HAP-1 (cell line): ENCODE measurements around the gene TUBA1B.

Experiments
- DNase-seq, 2 experiments: peaks; one replicate each; pipeline ENCODE4 v3.0.0-alpha.2; 2016 to 2020; ENCODE audit warnings: low spot score in 2 of 2
- H3K27me3 ChIP-seq: fragments of 250-450 bp; sonication (Bioruptor Pico); 2 replicates; pipeline ENCODE4 v1.5.1; 2020; ENCODE audit warnings: low read depth, mild to moderate bottlenecking, moderate library complexity
- H3K36me3 ChIP-seq: fragments of 250-450 bp; sonication (Bioruptor Pico); replicated peaks from 2 replicates; pipeline ENCODE4 v1.5.1; 2020; ENCODE audit warnings: mild to moderate bottlenecking
- H3K4me1 ChIP-seq: fragments of 250-450 bp; sonication (Bioruptor Pico); 2 replicates; pipeline ENCODE4 v1.5.1; 2020; ENCODE audit warnings: mild to moderate bottlenecking
- H3K4me3 ChIP-seq: fragments of 250-450 bp; sonication (Bioruptor Pico); 2 replicates; pipeline ENCODE4 v1.5.1; 2020; ENCODE audit warnings: mild to moderate bottlenecking, moderate library complexity
- H3K9me3 ChIP-seq: fragments of 250-450 bp; sonication (Bioruptor Pico); 2 replicates; pipeline ENCODE4 v1.5.1; 2020; ENCODE audit warnings: mild to moderate bottlenecking, moderate library complexity
- in situ Hi-C: fragments of 300-500 bp; cut with MboI; formaldehyde crosslinking; loops from 3 replicates; pipeline ENCODE4 v1.14.3; 2020; ENCODE audit warnings: low sequenced_read_pairs, inconsistent platforms, mixed read lengths

Gene TUBA1B

DNA sequence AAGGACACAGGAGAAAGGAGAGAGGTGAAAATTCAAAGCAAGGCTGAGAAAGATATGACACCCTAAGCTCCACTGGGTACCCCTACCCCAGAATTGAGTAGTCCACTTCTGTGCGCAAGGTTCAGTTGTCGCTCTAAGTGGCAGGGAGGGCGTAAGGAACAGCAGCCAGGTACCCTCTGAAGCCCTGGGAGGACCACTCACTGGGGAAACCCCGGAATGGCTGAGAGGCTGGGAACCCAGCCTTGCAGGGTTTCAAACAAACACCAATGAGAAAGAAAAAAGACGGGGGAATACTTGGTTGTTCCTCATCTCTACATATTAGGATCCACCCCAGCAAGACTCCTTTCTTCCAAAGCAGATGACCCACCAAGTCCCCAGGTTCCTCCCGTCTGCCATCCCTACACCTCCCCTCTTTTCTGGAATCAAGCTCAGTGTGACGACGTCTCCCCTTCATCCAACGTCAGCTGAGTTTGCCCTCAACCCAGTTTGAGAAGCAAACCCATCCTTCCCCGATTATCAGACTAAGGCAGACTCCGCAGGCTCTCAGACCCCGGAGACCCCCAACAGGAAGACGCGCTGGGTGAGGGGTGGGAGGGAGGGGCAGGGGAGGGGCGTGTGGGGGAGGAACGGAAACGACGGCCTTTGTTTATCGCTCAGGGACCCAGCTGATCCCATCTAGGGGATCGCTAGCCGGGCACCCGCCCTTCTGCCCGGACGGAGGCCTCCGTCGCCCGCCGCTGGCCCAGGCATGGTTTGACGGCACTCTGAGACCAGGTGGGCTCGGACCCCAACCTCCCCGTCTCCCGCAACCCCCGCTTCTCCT is 21.3 kb downstream of the TUBA1B start:
- Histone ChIP-seq H3K4me3 (peak overlapping the region; percentile 78), H3K4me1 (peaks cover 4% of the 10 kb centered on the region), H3K9me3 (no peaks in the 10 kb centered on the region), H3K27me3 (no peaks in the 10 kb centered on the region), H3K36me3 (no peaks in the 10 kb centered on the region)
- in situ Hi-C loops = no loop called here
- DNase-seq = peak in 1 of 2 experiments; percentile 36

DNA sequence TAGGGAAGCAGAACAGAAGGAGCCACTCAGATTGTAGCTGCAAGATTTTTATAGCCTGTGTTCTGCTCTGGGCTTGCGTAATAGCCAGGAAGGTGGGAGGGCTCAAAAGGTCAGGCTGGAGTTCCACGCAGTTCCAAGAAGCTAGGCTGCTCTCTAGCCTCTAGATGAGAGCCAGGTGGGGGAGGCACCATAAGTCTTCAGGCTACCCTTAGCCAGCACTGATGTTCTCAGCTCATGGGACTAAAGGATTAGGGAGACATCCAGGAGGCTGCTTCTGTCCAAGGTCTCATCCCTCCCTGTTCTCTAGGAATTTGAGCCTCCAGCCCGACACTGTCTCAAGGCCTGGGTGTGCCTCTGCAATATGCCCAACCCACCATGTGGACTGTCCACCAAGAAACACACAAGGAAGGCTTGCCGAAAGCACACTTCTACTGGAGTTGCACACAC is 22.2 kb downstream of the TUBA1B start:
- Histone ChIP-seq H3K27me3 (no peaks in the 10 kb centered on the region), H3K4me3 (peak overlapping the region; percentile 78; the same call in 1 of the 2 replicates), H3K9me3 (no peaks in the 10 kb centered on the region), H3K36me3 (no peaks in the 10 kb centered on the region; the same call in 1 of the 2 replicates), H3K4me1 (peaks cover 4% of the 10 kb centered on the region)
- in situ Hi-C loops = no loop called here
- DNase-seq = no peak

DNA sequence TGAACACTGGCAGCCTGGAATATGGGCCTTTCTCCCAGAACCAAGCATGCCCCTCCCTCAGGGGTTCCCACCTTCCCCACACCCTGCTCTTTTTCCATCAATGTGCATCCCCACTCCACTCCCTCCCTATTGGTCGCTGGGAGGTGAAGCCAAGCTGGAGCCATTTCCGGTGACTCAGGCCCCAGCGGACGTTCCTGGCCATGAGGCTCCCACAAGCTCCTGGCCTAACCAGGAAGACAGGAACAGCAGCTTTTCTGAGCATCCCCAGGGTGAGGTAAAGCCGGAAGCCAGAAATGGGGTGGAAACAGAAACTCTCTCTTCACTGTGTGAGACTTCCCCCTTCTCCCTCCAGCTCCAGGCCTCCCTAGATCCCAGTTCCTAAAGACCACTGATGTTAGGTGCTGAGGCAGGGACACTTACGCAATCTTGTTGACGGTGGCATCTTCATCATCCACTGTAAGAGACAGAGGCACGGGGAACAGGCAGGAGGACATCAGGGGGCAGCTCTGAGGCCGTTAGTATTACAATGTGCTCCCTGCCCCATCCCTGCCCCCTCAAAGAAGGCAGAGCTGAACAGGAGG is 25.6 kb downstream of the TUBA1B start:
- in situ Hi-C loops = no loop called here
- no peak for DNase-seq
- no peaks in the 10 kb centered on the region for H3K9me3 ChIP-seq
- peaks cover 10% of the 10 kb centered on the region for H3K36me3 ChIP-seq
- H3K27me3 ChIP-seq = no peaks in the 10 kb centered on the region
- H3K4me3 ChIP-seq = no peak overlapping the region
- no peaks in the 10 kb centered on the region; the same call in 1 of the 2 replicates for H3K4me1 ChIP-seq

DNA sequence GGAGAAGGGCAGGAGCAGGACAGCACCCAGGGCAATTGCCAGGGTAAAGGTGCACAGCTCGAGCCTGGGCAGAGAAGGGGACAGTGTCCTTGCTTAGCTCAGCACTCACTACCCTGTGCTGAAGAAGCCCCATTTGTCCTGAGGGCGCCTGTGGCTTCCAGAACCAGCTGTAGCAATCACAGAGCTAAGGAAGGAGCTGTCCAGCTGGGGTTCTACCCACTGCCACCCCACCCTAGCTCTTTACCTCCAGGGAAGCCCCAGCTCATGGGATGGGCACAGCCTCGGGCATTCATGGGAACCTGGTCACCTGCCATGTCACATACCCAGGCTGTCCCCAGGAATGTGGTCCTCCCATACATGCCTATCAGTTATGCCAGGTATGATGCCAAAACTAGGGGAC is 26.4 kb downstream of the TUBA1B start:
- DNase-seq = no peak
- H3K36me3 ChIP-seq = peaks cover 15% of the 10 kb centered on the region
- no peaks in the 10 kb centered on the region for H3K27me3 ChIP-seq
- H3K4me1 ChIP-seq = no peaks in the 10 kb centered on the region; the same call in 1 of the 2 replicates
- no peaks in the 10 kb centered on the region for H3K9me3 ChIP-seq
- no peak overlapping the region for H3K4me3 ChIP-seq
- in situ Hi-C loops = no loop called here

DNA sequence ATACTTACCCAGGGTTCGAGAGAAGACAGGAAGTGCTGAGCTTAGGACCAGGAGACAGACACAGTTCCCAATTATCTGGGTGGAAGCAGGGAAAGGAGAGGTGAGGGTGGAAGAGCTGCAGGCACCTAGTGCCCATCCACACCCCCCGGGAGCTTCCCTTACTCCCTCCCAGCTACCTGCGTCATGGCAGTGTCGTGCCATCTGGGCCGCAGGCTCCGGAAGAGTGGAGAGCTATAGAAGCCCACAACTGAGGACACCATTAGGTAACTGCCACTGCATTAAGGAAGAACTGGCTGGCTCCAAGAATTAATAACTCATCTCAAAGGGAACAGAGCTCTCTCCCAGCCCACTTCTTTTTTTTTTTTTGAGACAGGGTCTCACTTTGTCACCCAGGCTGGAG is 30.8 kb downstream of the TUBA1B start:
- in situ Hi-C loops = no loop called here
- no peaks in the 10 kb centered on the region for H3K4me1 ChIP-seq
- H3K27me3 ChIP-seq = no peaks in the 10 kb centered on the region
- H3K4me3 ChIP-seq = no peak overlapping the region
- peaks cover 29% of the 10 kb centered on the region for H3K36me3 ChIP-seq
- no peaks in the 10 kb centered on the region for H3K9me3 ChIP-seq
- DNase-seq = no peak

DNA sequence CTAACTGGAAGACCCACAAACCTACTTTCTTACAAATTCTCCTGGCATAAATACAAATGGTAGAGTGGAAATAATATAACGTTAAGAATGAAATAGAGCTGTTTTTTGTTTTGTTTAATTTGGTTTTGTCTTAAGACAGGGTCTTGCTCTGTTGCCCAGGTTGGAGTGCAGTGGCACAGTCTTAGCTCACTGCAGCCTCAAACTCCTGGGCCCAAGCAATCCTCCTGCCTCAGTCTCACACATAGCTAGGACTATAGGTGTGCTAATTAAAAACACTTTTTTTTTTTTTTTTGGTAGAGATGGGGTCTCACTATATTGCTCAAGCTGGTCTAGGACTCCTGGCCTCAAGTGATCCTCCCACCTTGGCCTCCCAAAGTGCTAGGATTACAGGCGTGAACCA is 32.5 kb downstream of the TUBA1B start:
- peaks cover 29% of the 10 kb centered on the region for H3K36me3 ChIP-seq
- in situ Hi-C loops = no loop called here

DNA sequence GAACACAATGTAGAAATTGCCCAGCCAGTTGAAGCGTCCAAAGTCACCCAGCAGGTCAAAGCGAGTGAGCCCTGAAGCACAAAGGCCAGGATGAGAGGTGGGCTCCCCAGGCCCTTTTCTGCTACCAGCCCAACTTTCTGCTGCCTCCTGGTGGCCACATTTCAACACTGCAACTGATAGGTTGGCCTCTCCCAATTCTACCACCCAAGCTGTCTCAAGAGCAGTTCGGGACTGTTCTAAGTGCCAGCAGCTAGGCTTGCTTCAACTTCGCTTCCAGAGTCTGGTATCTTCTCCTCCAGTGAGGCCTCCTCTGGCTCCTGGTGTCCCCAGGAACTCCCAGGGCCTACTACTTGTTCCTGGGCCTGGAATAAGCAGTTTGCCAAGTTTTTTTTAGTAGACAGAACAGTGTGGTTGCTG is 33.2 kb downstream of the TUBA1B start:
- Histone ChIP-seq H3K27me3 (no peaks in the 10 kb centered on the region), H3K4me1 (no peaks in the 10 kb centered on the region), H3K9me3 (no peaks in the 10 kb centered on the region), H3K4me3 (no peak overlapping the region), H3K36me3 (peaks cover 29% of the 10 kb centered on the region)
- in situ Hi-C loops = no loop called here
- DNase-seq = peak; percentile 29 to 74

More for the DNA sequence above, 32.5 kb downstream of the TUBA1B start:
- no peaks in the 10 kb centered on the region for H3K4me1 ChIP-seq
- no peak overlapping the region for H3K4me3 ChIP-seq
- H3K9me3 ChIP-seq = no peaks in the 10 kb centered on the region
- no peak for DNase-seq
- H3K27me3 ChIP-seq = no peaks in the 10 kb centered on the region

DNA sequence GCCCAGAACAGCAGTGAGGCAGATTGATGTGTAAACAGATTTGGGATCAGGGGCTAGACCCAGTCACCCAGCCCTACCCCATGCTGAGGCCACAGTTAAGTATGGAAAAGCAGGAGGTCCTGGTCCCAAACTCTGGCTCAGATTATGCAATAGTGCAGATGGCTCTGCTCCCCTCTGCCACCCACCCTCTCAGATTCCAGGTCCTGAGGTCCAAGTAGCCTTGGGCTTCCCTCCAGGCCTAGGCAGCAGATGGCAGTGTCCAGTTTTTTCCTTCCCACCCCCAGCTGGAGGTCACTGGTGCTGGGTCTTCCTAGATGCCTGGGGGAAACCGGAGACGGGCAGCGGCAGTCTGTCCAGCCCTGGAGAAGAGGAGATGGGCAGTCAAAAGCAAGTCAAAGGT is 33.8 kb downstream of the TUBA1B start:
- Histone ChIP-seq H3K27me3 (no peaks in the 10 kb centered on the region), H3K4me1 (peaks cover 3% of the 10 kb centered on the region), H3K4me3 (no peak overlapping the region), H3K9me3 (no peaks in the 10 kb centered on the region), H3K36me3 (peaks cover 27% of the 10 kb centered on the region)
- DNase-seq = no peak
- in situ Hi-C loops = no loop called here

DNA sequence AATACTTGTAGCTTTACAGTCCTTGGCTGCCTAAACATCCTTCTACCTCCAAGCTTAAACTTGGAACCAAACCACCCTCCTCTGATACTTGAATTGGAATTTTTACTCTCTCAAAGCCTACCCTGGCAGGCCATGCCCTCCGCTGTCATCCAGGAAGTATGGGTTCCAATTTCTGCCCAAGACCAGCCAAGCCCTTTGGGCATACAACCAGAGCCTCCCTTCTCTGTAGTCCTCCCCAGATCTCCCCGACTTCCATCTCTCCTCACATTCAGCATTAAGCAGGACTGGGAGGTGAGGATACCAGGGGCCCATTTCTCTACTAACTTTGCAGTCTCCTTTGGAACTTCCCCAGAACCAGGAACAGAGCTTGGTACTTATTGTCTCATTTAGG is 36.2 kb downstream of the TUBA1B start:
- DNase-seq = no peak
- Histone ChIP-seq H3K4me3 (no peak overlapping the region), H3K36me3 (peaks cover 15% of the 10 kb centered on the region), H3K9me3 (no peaks in the 10 kb centered on the region), H3K4me1 (peaks cover 9% of the 10 kb centered on the region), H3K27me3 (peaks cover 12% of the 10 kb centered on the region)
- in situ Hi-C loops = no loop called here

DNA sequence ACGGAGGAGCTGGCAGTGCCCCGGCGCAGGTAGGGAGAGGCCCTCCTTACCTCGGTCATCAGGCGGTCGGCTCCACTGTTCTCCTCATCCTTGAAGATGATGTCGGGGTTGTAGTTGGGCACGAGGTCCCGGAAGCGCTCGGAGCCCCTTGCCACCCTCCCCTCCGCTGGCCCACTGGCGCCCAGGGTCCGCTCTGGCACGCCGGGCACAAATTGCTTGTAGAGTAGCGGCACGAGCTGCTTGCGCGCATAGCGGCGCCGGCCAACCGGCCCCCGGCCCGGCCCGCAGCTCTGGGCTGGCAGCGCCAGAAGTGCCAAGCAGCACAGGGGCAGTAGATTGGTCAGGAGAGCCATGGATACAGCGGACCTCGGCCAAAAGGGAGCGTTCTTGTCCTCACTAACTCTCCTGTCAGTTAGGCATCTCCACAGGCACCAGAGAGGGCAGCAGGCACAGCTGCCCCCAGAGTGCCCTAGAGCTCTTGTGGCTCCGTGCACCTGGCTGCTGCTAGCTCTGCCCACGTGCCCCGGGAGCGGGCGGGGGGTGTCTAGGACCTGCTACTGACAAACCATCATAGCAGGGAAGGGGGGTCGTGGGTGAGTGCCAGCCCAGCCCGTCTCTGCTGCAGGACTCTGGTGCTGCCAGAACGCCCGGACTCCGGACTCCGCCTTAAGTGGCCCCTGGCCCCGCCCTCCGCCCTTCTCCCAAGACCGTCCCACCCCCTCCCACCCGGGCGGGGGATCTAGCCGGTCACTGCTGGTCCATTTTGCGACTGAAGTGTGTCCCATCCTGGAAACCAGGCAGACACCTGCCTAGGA is 36.8 kb downstream of the TUBA1B start, which contains the start of gene DHH:
DHH (minus strand) TSS at position 642 of the 815 bp plus-strand sequence; CDS start at position 353, 289 bp downstream.
- Histone ChIP-seq H3K36me3 (peaks cover 12% of the 10 kb centered on the region; the same call in 1 of the 2 replicates), H3K4me3 (no peak within 1 kb of the TSS), H3K27me3 (peaks cover 18% of the 10 kb centered on the region), H3K9me3 (no peaks in the 10 kb centered on the region), H3K4me1 (peaks cover 9% of the 10 kb centered on the region)
- in situ Hi-C loops = no loop called here
- peak in 1 of 2 experiments; percentile 51 for DNase-seq

DNA sequence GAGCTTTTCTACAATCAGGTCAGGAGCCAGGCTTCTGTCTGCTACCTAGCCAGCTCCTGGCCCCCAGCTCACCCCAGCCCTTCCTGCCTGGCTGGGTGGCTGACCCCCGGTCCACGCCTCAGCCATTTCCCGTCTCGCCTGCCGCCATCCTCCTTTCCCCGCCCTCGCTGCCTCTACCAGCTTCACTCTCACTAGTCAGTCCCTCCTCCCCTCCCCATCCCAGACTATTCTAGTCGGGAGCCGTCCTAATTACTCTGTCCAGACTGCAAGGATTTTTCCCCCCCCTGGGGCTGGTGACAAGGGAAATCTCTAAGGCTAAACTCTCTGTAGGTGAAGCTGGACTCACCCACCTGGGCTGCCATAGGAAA is 37.4 kb downstream of the TUBA1B start:
- in situ Hi-C loops = no loop called here
- Histone ChIP-seq H3K4me3 (no peak overlapping the region), H3K4me1 (peaks cover 9% of the 10 kb centered on the region), H3K9me3 (no peaks in the 10 kb centered on the region), H3K27me3 (peaks cover 23% of the 10 kb centered on the region), H3K36me3 (peaks cover 12% of the 10 kb centered on the region; the same call in 1 of the 2 replicates)
- DNase-seq = no peak

DNA sequence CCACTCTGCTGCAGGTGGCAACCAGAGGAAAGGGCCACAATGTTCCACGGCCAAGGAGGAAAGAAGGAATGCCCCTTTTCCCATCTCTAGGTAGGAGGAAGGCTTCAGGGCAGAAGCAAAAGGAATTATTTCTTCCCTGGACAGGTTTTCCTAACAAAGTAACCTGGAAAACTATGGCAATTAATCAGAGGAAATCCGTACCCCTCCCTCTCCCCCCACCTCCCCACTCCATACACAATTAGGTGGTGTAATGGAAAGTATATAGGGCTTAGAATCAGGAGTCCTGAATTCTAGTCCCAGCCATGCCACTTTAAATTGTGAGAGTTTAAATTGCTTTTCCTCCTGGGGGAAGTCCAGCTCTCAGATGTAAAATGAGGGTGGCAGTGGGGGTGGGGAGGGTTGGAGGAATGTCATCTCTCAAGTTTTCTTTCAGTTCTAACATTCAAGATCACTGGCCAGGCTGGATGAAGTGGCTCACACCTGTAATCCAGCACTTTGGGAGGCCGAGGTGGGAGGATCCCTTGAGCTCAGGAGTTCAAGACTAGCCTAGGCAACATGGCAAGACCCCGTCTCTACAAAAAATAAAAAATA is 38.3 kb downstream of the TUBA1B start:
- H3K4me3 ChIP-seq = no peak overlapping the region
- no peak for DNase-seq
- 0 out of 2 replicates have a peak, but pooled peaks cover 9% of the 10 kb centered on the region for H3K36me3 ChIP-seq
- H3K4me1 ChIP-seq = peaks cover 15% of the 10 kb centered on the region
- H3K27me3 ChIP-seq = peaks cover 25% of the 10 kb centered on the region
- in situ Hi-C loops = no loop called here
- no peaks in the 10 kb centered on the region for H3K9me3 ChIP-seq

DNA sequence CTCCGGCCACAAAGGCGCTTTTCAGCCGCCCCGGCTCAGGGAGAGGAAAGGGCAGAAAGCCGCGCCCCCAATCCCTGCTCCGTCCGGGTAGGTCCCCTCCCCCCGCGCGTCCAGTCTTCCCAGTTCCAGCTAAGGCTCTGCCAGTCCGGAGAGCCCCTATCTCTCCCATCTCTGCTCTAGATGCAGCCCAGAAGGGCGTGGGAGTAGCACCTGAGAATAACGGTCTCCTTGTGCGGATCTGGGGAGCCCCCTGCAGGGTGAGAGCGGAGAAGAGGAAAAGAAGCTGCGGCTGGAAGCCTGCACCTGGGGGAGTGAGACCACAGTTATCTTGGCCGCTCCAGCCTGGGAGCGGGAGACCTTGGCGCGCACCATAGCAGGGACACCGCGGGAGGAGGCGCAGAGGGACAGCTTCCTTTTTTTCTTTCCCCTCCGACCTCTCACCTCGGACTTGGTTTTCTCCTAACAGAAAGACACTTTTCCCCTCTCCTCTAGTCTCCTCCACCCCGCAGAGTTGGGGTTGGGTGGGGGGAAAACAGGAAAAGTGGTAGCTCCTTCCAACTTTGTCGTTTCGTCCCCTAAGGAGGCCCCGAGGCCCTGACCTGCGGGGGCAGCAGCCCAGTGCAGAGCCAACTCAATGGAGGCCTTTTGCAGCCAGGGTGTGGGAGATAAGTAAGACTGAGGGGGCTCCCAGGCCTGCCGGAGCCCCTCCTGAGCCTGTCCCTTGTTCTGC is 38.9 kb downstream of the TUBA1B start:
- Histone ChIP-seq H3K4me1 (peaks cover 16% of the 10 kb centered on the region), H3K9me3 (no peaks in the 10 kb centered on the region), H3K27me3 (peaks cover 25% of the 10 kb centered on the region), H3K36me3 (0 out of 2 replicates have a peak, but pooled peaks cover 2% of the 10 kb centered on the region), H3K4me3 (peak overlapping the region; percentile 15)
- DNase-seq = peak; percentile 68 to 78
- in situ Hi-C loops = no loop called here
